ENCODE data around the gene OR1F1. TPM values are rescaled to one million over a fixed set of nuclear protein-coding genes. Genes with fewer than 3 reads are reported as not detected.
A peak's percentile ranks its signal among the peaks of the same experiment; 100 is the strongest.

OR1F1 gene
- total and polyA plus RNA-seq, 9 of the 15 experiments (the other 6 are each of a cell fraction or from before 2014, with no cell fraction given) = 0.15 to 0.61 (median 0.35) TPM; not detected in 3

GRCh38 chr16:3152027-3152276, 36.1 kb upstream of the OR1F1 start:
- intact Hi-C loops (cut with micrococcal nuclease) (loop anchor here (1.0 to 10.0 kb wide), 3 partner anchors 15 to 113 kb away; no protein-coding TSS in a partner anchor), in situ Hi-C loops (cut with MboI) (no loop called here)
- no TSS peak for BruUV-seq (replicated peaks)
- Histone ChIP-seq H3K9ac (ENCODE audit: insufficient read depth in 1 of 2, low read depth in 2 of 2, low read length in 2 of 2) (peak overlapping the region; percentile 58 to 93), H3K79me2 (ENCODE audit: control insufficient read depth, insufficient read depth, low read length) (no peaks in the 10 kb centered on the region), H3K9me3 (replicated peaks; ENCODE audit: control insufficient read depth, insufficient read depth, low read depth, low read length) (no peaks in the 10 kb centered on the region), H3K4me2 (ENCODE audit: insufficient read depth, low read length) (peak overlapping the region; percentile 99), H4K20me1 (replicated peaks; ENCODE audit: control insufficient read depth, insufficient read depth, low read length) (peaks cover 4% of the 10 kb centered on the region; the same call in 1 of the 2 replicates), H3K4me1 (replicated peaks in 1 of 2; ENCODE audit: control insufficient read depth in 2 of 2, insufficient read depth in 2 of 2, low read length in 2 of 2) (peaks cover 0 to 39% of the 10 kb centered on the region in 2 experiments; a peak in 3 of 5 replicates), H3K9me1 (ENCODE audit: control insufficient read depth, insufficient read depth, low read length) (no peaks in the 10 kb centered on the region), H3K4me3 (peak overlapping the region; percentile 62), H3K36me3 (ENCODE audit: control insufficient read depth, insufficient read depth, low read length) (no peaks in the 10 kb centered on the region), H3K27ac (ENCODE audit: extremely low read depth, low read depth, low read length) (peak overlapping the region; percentile 81), H3K27me3 (ENCODE audit: control insufficient read depth in 2 of 2, insufficient read depth in 2 of 2, low read length in 2 of 2) (no peaks in the 10 kb centered on the region), H2AFZ (ENCODE audit: low read depth, low read length) (peak overlapping the region; percentile 95)
- no peak for ATAC-seq
- FAIRE-seq = no peak
- DNase-seq (ENCODE audit: extremely low read depth in 1 of 4, low spot score in 3 of 4) = peak in 1 of 4 experiments; percentile 35
- WGBS (ENCODE audit: insufficient coverage, low coverage, missing lambda C conversion rate) = 0% methylated on average over 15 of the region's 15 CpGs
- ChIA-PET POLR2A (interaction anchor here (0.5 to 1.3 kb wide), 3 partner anchors 9 to 86 kb away, joined by 3 to 6 read pairs (median 3); no protein-coding TSS in a partner anchor), CTCF (ENCODE audit: low intra/inter-chr PET ratio) (interaction anchor here (0.5 kb wide), 1 partner anchor 125 kb away, joined by 3 read pairs; no protein-coding TSS in a partner anchor)
- no peak for TF ChIP-seq ZNF830 (CRISPR knock-in tag; IDR thresholded peaks at IDR 0.05)
- TF ChIP-seq MTA3 (IDR thresholded peaks at IDR 0.05; ENCODE audit: borderline replicate concordance) = no peak
- no peak for TF ChIP-seq KDM1A (IDR thresholded peaks at IDR 0.05)
- no peak for TF ChIP-seq POLR2B (IDR thresholded peaks at IDR 0.05; ENCODE audit: low read depth, partially characterized antibody)
- TF ChIP-seq ETV5 (CRISPR knock-in tag; IDR thresholded peaks at IDR 0.05; ENCODE audit: low read depth) = 0 out of 2 replicates have a peak, but pooled peaks have one; percentile 7
- TF ChIP-seq E2F8 (IDR thresholded peaks at IDR 0.05; ENCODE audit: low read depth, partially characterized antibody) = peak; percentile 23
- TF ChIP-seq PHF8 (IDR thresholded peaks at IDR 0.05; ENCODE audit: borderline replicate concordance, low read length) = peak; percentile 25; the same call in 1 of the 2 replicates
- peak; percentile 14 for TF ChIP-seq HDAC3 (IDR thresholded peaks at IDR 0.05; ENCODE audit: borderline replicate concordance, partially characterized antibody)
- TF ChIP-seq L3MBTL2 (IDR thresholded peaks at IDR 0.05) = peak; percentile 98
- 0 out of 2 replicates have a peak, but pooled peaks have one; percentile 27 for TF ChIP-seq NR2C1 (IDR thresholded peaks at IDR 0.05)
- TF ChIP-seq NR2C1 (tag; IDR thresholded peaks at IDR 0.05) = no peak
- 0 out of 2 replicates have a peak, but pooled peaks have one; percentile 17 for TF ChIP-seq MYC (IDR thresholded peaks at IDR 0.05; ENCODE audit: low read depth, low read length)
- no peak for TF ChIP-seq MYC (CRISPR knock-in tag; IDR thresholded peaks at IDR 0.05; ENCODE audit: borderline replicate concordance, low read depth)
- TF ChIP-seq IRF2 (CRISPR knock-in tag; IDR thresholded peaks at IDR 0.05) = no peak
- peak in 2 of 3 experiments; percentile 57 to 75 for TF ChIP-seq YY1 (IDR thresholded peaks at IDR 0.05; ENCODE audit: borderline replicate concordance in 1 of 3, control insufficient read depth in 1 of 3, extremely low read depth in 1 of 3, insufficient read depth in 3 of 3, insufficient read length in 1 of 3, insufficient replicate concordance in 2 of 3, low read depth in 1 of 3, low read length in 2 of 3)
- peak; percentile 3 for TF ChIP-seq KDM5B (IDR thresholded peaks at IDR 0.05; ENCODE audit: insufficient replicate concordance, low read depth, low read length)
- TF ChIP-seq ZNF507 (tag; conservative IDR thresholded peaks at IDR 0.05) = no peak
- peak; percentile 27; the same call in 1 of the 2 replicates for TF ChIP-seq NFRKB (IDR thresholded peaks at IDR 0.05; ENCODE audit: low read depth)
- TF ChIP-seq GTF2F1 (IDR thresholded peaks at IDR 0.05; ENCODE audit: low read depth, low read length) = no peak
- TF ChIP-seq U2AF2 (optimal IDR thresholded peaks at IDR 0.05; ENCODE audit: low read depth, low read length) = no peak
- 0 out of 2 replicates have a peak, but pooled peaks have one; percentile 8 for TF ChIP-seq KDM2B (CRISPR knock-in tag; IDR thresholded peaks at IDR 0.05)
- TF ChIP-seq ELF4 (CRISPR knock-in tag; IDR thresholded peaks at IDR 0.05) = no peak
- TF ChIP-seq ZNF239 (CRISPR knock-in tag; IDR thresholded peaks at IDR 0.05) = no peak
